ENCODE measurements around the gene HYI. TPM values are rescaled to one million over a fixed set of nuclear protein-coding genes. Genes with fewer than 3 reads are reported as not detected.

HYI gene
- total RNA-seq, 4 donors from 2014 or later, result 35.5 to 39.4 (median 38.0) TPM

GRCh38 chr1:43442756-43443155 is 11.0 kb downstream of the HYI start:
- TF ChIP-seq CTCF (IDR thresholded peaks at IDR 0.05) (no peak), POLR2A (IDR thresholded peaks at IDR 0.05) (no peak)
- H3K4me3 ChIP-seq (ENCODE audit: low read depth, poor library complexity, severe bottlenecking), result no peak overlapping the region
- 90 to 94% methylated on average over 12 of the region's 12 CpGs for WGBS, 2 donors
- intact Hi-C loops (cut with DNase I; ENCODE audit: low total_unique reads), result no loop called here
- peak in 1 of 2 donors; percentile 64 for DNase-seq (ENCODE audit: low spot score in 2 of 2)

GRCh38 chr1:43441894-43442637 is 11.7 kb downstream of the HYI start:
- no peak for TF ChIP-seq CTCF (IDR thresholded peaks at IDR 0.05)
- TF ChIP-seq POLR2A (IDR thresholded peaks at IDR 0.05), result no peak
- 94 to 96% methylated on average over 12 to 18 of the region's 18 CpGs for WGBS, 2 donors
- intact Hi-C loops (cut with DNase I; ENCODE audit: low total_unique reads), result no loop called here
- DNase-seq (ENCODE audit: low spot score in 2 of 2), result peak in 1 of 2 donors; percentile 73
- no peak overlapping the region for H3K4me3 ChIP-seq (ENCODE audit: low read depth, poor library complexity, severe bottlenecking)

GRCh38 chr1:43441166-43441893 is 12.4 kb downstream of the HYI start:
- H3K4me3 ChIP-seq (ENCODE audit: low read depth, poor library complexity, severe bottlenecking), result no peak overlapping the region
- peak in 1 of 2 donors; percentile 70 for DNase-seq (ENCODE audit: low spot score in 2 of 2)
- TF ChIP-seq CTCF (IDR thresholded peaks at IDR 0.05) (no peak), POLR2A (IDR thresholded peaks at IDR 0.05) (no peak)
- 96% methylated on average over 14 to 15 of the region's 15 CpGs for WGBS, 2 donors
- intact Hi-C loops (cut with DNase I; ENCODE audit: low total_unique reads), result no loop called here

GRCh38 chr1:43440358-43440757 is 13.4 kb downstream of the HYI start:
- WGBS, 2 donors, result 92 to 94% methylated on average over 7 of the region's 7 CpGs
- DNase-seq (ENCODE audit: low spot score in 2 of 2), result peak in 1 of 2 donors; percentile 68
- intact Hi-C loops (cut with DNase I; ENCODE audit: low total_unique reads), result no loop called here

GRCh38 chr1:43439781-43440180 is 13.9 kb downstream of the HYI start:
- no peak for TF ChIP-seq CTCF (IDR thresholded peaks at IDR 0.05)
- no peak for TF ChIP-seq POLR2A (IDR thresholded peaks at IDR 0.05)
- H3K4me3 ChIP-seq (ENCODE audit: low read depth, poor library complexity, severe bottlenecking), result no peak overlapping the region
- 84 to 96% methylated on average over 7 of the region's 7 CpGs for WGBS, 2 donors
- DNase-seq (ENCODE audit: low spot score in 2 of 2), result peak in 1 of 2 donors; percentile 53
- intact Hi-C loops (cut with DNase I; ENCODE audit: low total_unique reads), result no loop called here

More at GRCh38 chr1:43440358-43440757, 13.4 kb downstream of the HYI start:
- TF ChIP-seq POLR2A (IDR thresholded peaks at IDR 0.05) (no peak), CTCF (IDR thresholded peaks at IDR 0.05) (no peak)
- no peak overlapping the region for H3K4me3 ChIP-seq (ENCODE audit: low read depth, poor library complexity, severe bottlenecking)

Data from lower leg skin (tissue), 4 donors.